Endothelial cell (in vitro differentiated cells): ENCODE results near the gene C1orf167. TPM values are rescaled to one million over a fixed set of nuclear protein-coding genes. Genes with fewer than 3 reads are reported as not detected.

Experiments used
- DNase-seq: peaks from one replicate; pipeline ENCODE4 v3.0.0; 2021; ENCODE audit warnings: low spot score
- H3K27ac Mint-ChIP-seq: one replicate; pipeline ENCODE4 v1.8.0; 2021; ENCODE audit warnings: mixed read lengths, inconsistent platforms; ENCODE audit not compliant: unreplicated experiment
- H3K27me3 Mint-ChIP-seq: one replicate; pipeline ENCODE4 v1.8.0; 2021; ENCODE audit warnings: mild to moderate bottlenecking, moderate library complexity, mixed read lengths, inconsistent platforms; ENCODE audit not compliant: unreplicated experiment
- H3K36me3 Mint-ChIP-seq: one replicate; pipeline ENCODE4 v1.8.0; 2021; ENCODE audit warnings: mild to moderate bottlenecking, low read depth, mixed read lengths, inconsistent platforms; ENCODE audit not compliant: unreplicated experiment
- H3K4me1 Mint-ChIP-seq: one replicate; pipeline ENCODE4 v1.8.0; 2021; ENCODE audit warnings: mild to moderate bottlenecking, mixed read lengths, inconsistent platforms; ENCODE audit not compliant: unreplicated experiment
- H3K4me3 Mint-ChIP-seq: one replicate; pipeline ENCODE4 v1.8.0; 2021; ENCODE audit warnings: mild to moderate bottlenecking, mixed read lengths, inconsistent platforms; ENCODE audit not compliant: unreplicated experiment
- H3K9me3 Mint-ChIP-seq: one replicate; pipeline ENCODE4 v1.8.0; 2021; ENCODE audit warnings: mixed read lengths, inconsistent platforms; ENCODE audit not compliant: unreplicated experiment
- total RNA-seq: library from RNA; stranded (reverse); fragmentation: NEBNext Ultra II Directional; extraction: Animal tissue kit (Norgen Biotek cat#: 25700); gene quantifications from one replicate; pipeline ENCODE4 v1.2.1, GENCODE V29; 2021; ENCODE audit not compliant: unreplicated experiment
- TF ChIP-seq, protein P1 (sequence below): fragments of 200-600 bp; sonication (generic); IDR thresholded peaks from one replicate; pipeline ENCODE4 v1.5.0; 2021; ENCODE audit warnings: antibody characterized with exemption; ENCODE audit not compliant: unreplicated experiment

C1orf167 gene
- total RNA-seq, 1 donor from 2014 or later, result 0.44 TPM

DNA sequence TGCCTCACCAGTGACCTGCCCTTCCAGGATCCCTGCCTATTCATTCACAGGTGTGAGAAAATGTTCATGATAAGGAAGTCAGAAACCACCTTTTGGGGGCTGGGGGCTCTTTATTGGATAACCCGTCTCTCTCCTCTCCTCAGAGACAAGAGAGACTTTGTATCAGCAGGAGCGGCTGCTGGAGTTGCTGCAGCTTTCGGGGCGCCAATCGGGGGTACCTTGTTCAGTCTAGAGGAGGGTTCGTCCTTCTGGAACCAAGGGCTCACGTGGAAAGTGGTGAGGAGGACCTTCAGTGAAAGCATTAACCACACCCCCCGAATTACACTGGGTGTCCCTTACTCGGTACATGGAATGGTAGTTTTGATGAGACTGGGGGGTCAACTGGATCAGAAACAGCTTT is 65.0 kb downstream of the C1orf167 start:
- no peak overlapping the region for H3K27ac Mint-ChIP-seq
- no peaks in the 10 kb centered on the region for H3K9me3 Mint-ChIP-seq
- peaks cover 42% of the 10 kb centered on the region for H3K36me3 Mint-ChIP-seq
- H3K27me3 Mint-ChIP-seq, result peaks cover 3% of the 10 kb centered on the region
- no peak for DNase-seq
- TF ChIP-seq, protein P1, sequence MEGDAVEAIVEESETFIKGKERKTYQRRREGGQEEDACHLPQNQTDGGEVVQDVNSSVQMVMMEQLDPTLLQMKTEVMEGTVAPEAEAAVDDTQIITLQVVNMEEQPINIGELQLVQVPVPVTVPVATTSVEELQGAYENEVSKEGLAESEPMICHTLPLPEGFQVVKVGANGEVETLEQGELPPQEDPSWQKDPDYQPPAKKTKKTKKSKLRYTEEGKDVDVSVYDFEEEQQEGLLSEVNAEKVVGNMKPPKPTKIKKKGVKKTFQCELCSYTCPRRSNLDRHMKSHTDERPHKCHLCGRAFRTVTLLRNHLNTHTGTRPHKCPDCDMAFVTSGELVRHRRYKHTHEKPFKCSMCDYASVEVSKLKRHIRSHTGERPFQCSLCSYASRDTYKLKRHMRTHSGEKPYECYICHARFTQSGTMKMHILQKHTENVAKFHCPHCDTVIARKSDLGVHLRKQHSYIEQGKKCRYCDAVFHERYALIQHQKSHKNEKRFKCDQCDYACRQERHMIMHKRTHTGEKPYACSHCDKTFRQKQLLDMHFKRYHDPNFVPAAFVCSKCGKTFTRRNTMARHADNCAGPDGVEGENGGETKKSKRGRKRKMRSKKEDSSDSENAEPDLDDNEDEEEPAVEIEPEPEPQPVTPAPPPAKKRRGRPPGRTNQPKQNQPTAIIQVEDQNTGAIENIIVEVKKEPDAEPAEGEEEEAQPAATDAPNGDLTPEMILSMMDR, result no peak
- no peaks in the 10 kb centered on the region for H3K4me1 Mint-ChIP-seq
- H3K4me3 Mint-ChIP-seq, result no peak overlapping the region

- DNase-seq, result no peak
- Mint-ChIP-seq H3K4me1 (no peaks in the 10 kb centered on the region), H3K27ac (no peak overlapping the region), H3K27me3 (peaks cover 5% of the 10 kb centered on the region), H3K9me3 (no peaks in the 10 kb centered on the region), H3K36me3 (peaks cover 46% of the 10 kb centered on the region), H3K4me3 (no peak overlapping the region)
- TF ChIP-seq, protein P1, result no peak
Observed at GRCh38 chr1:11828511-11828910, 66.5 kb downstream of the C1orf167 start.

- H3K4me1 Mint-ChIP-seq, result no peaks in the 10 kb centered on the region
- H3K4me3 Mint-ChIP-seq, result no peak overlapping the region
- H3K27me3 Mint-ChIP-seq, result peaks cover 9% of the 10 kb centered on the region
- H3K36me3 Mint-ChIP-seq, result peaks cover 47% of the 10 kb centered on the region
- TF ChIP-seq, protein P1, result no peak
- DNase-seq, result no peak
- H3K27ac Mint-ChIP-seq, result no peak overlapping the region
- H3K9me3 Mint-ChIP-seq, result no peaks in the 10 kb centered on the region
Observed at GRCh38 chr1:11831945-11832725, 70.1 kb downstream of the C1orf167 start.

DNA sequence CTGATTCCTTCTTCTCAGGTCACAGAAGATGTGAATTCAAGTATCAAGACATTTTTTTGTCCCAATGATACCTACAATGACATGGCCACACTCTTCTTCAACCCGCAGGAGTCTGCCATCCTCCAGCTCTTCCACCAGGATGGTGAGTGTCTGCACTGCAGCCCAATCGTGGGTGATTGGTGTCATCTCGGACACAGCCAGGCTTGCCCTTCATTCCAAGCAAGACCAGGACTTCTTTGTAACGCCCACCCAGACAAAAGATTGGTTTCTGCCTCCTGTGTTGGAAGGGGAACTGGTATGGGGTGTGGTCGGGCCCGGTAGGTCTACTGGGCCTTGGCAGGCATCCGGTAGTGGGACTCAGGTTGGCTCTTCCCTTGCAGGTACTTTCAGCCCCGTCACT is 71.5 kb downstream of the C1orf167 start:
- no peak overlapping the region for H3K27ac Mint-ChIP-seq
- DNase-seq, result no peak
- peaks cover 46% of the 10 kb centered on the region for H3K36me3 Mint-ChIP-seq
- peaks cover 11% of the 10 kb centered on the region for H3K27me3 Mint-ChIP-seq
- H3K4me1 Mint-ChIP-seq, result no peaks in the 10 kb centered on the region
- no peak overlapping the region for H3K4me3 Mint-ChIP-seq
- H3K9me3 Mint-ChIP-seq, result no peaks in the 10 kb centered on the region
- TF ChIP-seq, protein P1, result no peak

DNA sequence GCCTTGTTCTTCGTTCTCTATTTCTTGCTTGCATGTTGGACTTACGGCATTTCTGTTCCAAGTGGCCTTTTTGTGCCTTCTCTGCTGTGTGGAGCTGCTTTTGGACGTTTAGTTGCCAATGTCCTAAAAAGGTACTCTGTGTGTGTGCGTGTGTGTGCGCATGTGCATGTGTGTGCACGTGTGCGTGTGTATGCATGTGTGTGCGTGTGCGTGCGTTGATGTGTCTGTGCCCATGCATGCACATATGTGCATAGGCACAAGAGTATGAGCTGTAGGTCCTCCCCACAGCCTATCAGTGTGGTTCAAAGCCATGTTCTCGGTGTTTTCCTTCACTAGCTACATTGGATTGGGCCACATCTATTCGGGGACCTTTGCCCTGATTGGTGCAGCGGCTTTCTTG is 71.9 kb downstream of the C1orf167 start:
- peaks cover 2% of the 10 kb centered on the region for H3K4me1 Mint-ChIP-seq
- H3K27ac Mint-ChIP-seq, result no peak overlapping the region

More for the DNA sequence above, 71.9 kb downstream of the C1orf167 start:
- Mint-ChIP-seq H3K9me3 (no peaks in the 10 kb centered on the region), H3K27me3 (peaks cover 11% of the 10 kb centered on the region), H3K36me3 (peaks cover 46% of the 10 kb centered on the region), H3K4me3 (peak overlapping the region; percentile 71)
- TF ChIP-seq, protein P1, result no peak
- no peak for DNase-seq
